Adrenal gland (tissue), 12 donors: ENCODE measurements around the gene PAPSS1. TPM values are rescaled to one million over a fixed set of nuclear protein-coding genes. Genes with fewer than 3 reads are reported as not detected.

Experiments used
- DNase-seq, 7 donors: peaks; one replicate each; pipeline ENCODE4 v3.0.0-alpha.2; 2019 to 2020
- H3K27ac ChIP-seq, 5 donors: fragments of 200-600 bp; sonication (generic) in 4 of 5; 1 replicate in 3 of 5; 2 replicates in 2 of 5; pipeline versions ENCODE4 v1.5.1 to v1.8.0; 2016 to 2020; ENCODE audit warnings: mild to moderate bottlenecking in 1 of 5
- H3K27me3 ChIP-seq: fragments of 200-600 bp; 2 replicates; pipeline ENCODE4 v1.8.0; 2021
- H3K36me3 ChIP-seq, 2 donors: fragments of 200-600 bp; replicated peaks in 1 of 2; 1 replicate in 1 of 2; 2 replicates in 1 of 2; pipeline versions ENCODE4 v1.5.1 to v1.8.0; 2018 to 2022
- H3K4me1 ChIP-seq, 2 donors: fragments of 200-600 bp; replicated peaks in 1 of 2; 1 replicate in 1 of 2; 2 replicates in 1 of 2; pipeline versions ENCODE4 v1.5.1 to v1.8.0; 2018 to 2021
- H3K4me3 ChIP-seq, 4 donors: fragments of 200-600 bp; sonication (generic) in 3 of 4; one replicate each; pipeline ENCODE4 v1.5.1; 2016 to 2018
- H3K9me3 ChIP-seq, 3 donors: fragments of 200-600 bp; sonication (generic) in 1 of 3; replicated peaks in 1 of 3; 1 replicate in 2 of 3; 2 replicates in 1 of 3; pipeline versions ENCODE4 v1.5.1 to v1.8.0; 2016 to 2021
- CTCF ChIP-seq, 6 experiments: fragments of 450-650 bp in 4 of 6; fragments of 200-600 bp in 2 of 6; sonication (generic) in 1 of 6; IDR thresholded peaks; 1 replicate in 5 of 6; 2 replicates in 1 of 6; pipeline versions ENCODE4 v1.5.1 to v1.8.0; 2016 to 2021; ENCODE audit warnings: antibody characterized with exemption in 6 of 6, mild to moderate bottlenecking in 2 of 6, moderate library complexity in 1 of 6
- POLR2A ChIP-seq, 2 donors: fragments of 450-650 bp; IDR thresholded peaks; one replicate each; pipeline ENCODE4 v1.6.1; 2017; ENCODE audit warnings: antibody characterized with exemption in 2 of 2, mild to moderate bottlenecking in 2 of 2, moderate library complexity in 1 of 2
- WGBS, 4 donors: extraction: QIAGEN DNeasy Blood & Tissue Kit in 2 of 4; methylation state at CpG; one replicate each; pipeline versions ENCODE4 v1.1.5 to v1.1.7; 2013 to 2017; 5-methylcytosine and 5-hydroxymethylcytosine counted together
- intact Hi-C, 2 donors: fragments of 100-400 bp; cut with DNase I; formaldehyde crosslinking; loops; one replicate each; pipeline versions ENCODE4 v1.14.1 to v1.15.0; 2022 to 2023
- polyA plus RNA-seq, 3 donors: library from polyadenylated mRNA; stranded (reverse); fragments of 200-250 nt in 2 of 3; fragments of 350-450 nt in 1 of 3; fragmentation: Illumina TruSeq in 1 of 3; extraction: RNeasy Lipid Tissue Mini Kit (QIAGEN cat#74804) in 1 of 3; gene quantifications; one replicate each; pipeline ENCODE4 v1.2.3, GENCODE V29; 2013 to 2014
- total RNA-seq, 9 donors: library from RNA; depleted of rRNA in 4 of 9; stranded (reverse); fragments of >200 nt in 4 of 9; fragments of 120-200 nt in 1 of 9; fragmentation: NEBNext Ultra II Directional in 1 of 9; extraction: Animal tissue kit (Norgen Biotek cat#: 25700) in 1 of 9; gene quantifications; one replicate each; pipeline versions ENCODE4 v1.1.0 to v1.2.4, GENCODE V29; 2013 to 2023
- donor health status: healthy with polysubstance abuse.
- donor health status: Bipolar disorder and iron deficiency.
- donor health status: DM: yes; HTN: yes; CAD: no.
- donor health status: DM: no; HTN: no; CAD: no.
- donor health status: DM: no; HTN: no; CAD: no.
- donor health status: DM: yes; HTN: yes; CAD: no.

The PAPSS1 gene
- total and polyA plus RNA-seq, 12 donors, result 13.1 to 22.6 (median 17.4) TPM

- H3K4me1 ChIP-seq, result peaks cover 0 to 4% of the 10 kb centered on the region in 2 donors
- no peak overlapping the region for H3K27ac ChIP-seq
- no peaks in the 10 kb centered on the region for H3K9me3 ChIP-seq
- intact Hi-C loops, result no loop called here
- TF ChIP-seq POLR2A (IDR thresholded peaks at IDR 0.05) (no peak), CTCF (IDR thresholded peaks at IDR 0.05) (no peak)
- H3K4me3 ChIP-seq, result no peak overlapping the region
- H3K27me3 ChIP-seq, result no peaks in the 10 kb centered on the region
- DNase-seq, result no peak
- peaks cover 0 to 3% of the 10 kb centered on the region in 2 donors for H3K36me3 ChIP-seq
These were observed 69.8 kb downstream of the PAPSS1 start for GRCh38 chr4:107650251-107650650.

GRCh38 chr4:107648178-107648991, 71.6 kb downstream of the PAPSS1 start:
- Histone ChIP-seq H3K27me3 (no peaks in the 10 kb centered on the region), H3K36me3 (peaks cover 0 to 10% of the 10 kb centered on the region in 2 donors), H3K9me3 (no peaks in the 10 kb centered on the region), H3K4me1 (no peaks in the 10 kb centered on the region), H3K4me3 (no peak overlapping the region), H3K27ac (no peak overlapping the region)
- TF ChIP-seq CTCF (IDR thresholded peaks at IDR 0.05), result no peak
- TF ChIP-seq POLR2A (IDR thresholded peaks at IDR 0.05), result no peak
- intact Hi-C loops, result no loop called here
- DNase-seq, result no peak
- 89 to 97% (median 94%) methylated on average over 8 of the region's 8 CpGs for WGBS, 4 donors

GRCh38 chr4:107647591-107647990, 72.4 kb downstream of the PAPSS1 start:
- H3K4me1 ChIP-seq, result no peaks in the 10 kb centered on the region
- H3K36me3 ChIP-seq, result peaks cover 0 to 7% of the 10 kb centered on the region in 2 donors
- no peak overlapping the region for H3K4me3 ChIP-seq
- H3K9me3 ChIP-seq, result no peaks in the 10 kb centered on the region
- WGBS, 4 donors, result 94 to 98% (median 96%) methylated on average over 4 of the region's 4 CpGs
- DNase-seq, result no peak
- intact Hi-C loops, result no loop called here
- H3K27me3 ChIP-seq, result no peaks in the 10 kb centered on the region
- TF ChIP-seq CTCF (IDR thresholded peaks at IDR 0.05) (no peak), POLR2A (IDR thresholded peaks at IDR 0.05) (no peak)
- no peak overlapping the region for H3K27ac ChIP-seq

- no peak for TF ChIP-seq CTCF (IDR thresholded peaks at IDR 0.05)
- Histone ChIP-seq H3K36me3 (peaks cover 0 to 7% of the 10 kb centered on the region in 2 donors), H3K27ac (no peak overlapping the region), H3K4me1 (no peaks in the 10 kb centered on the region), H3K9me3 (no peaks in the 10 kb centered on the region), H3K27me3 (no peaks in the 10 kb centered on the region), H3K4me3 (no peak overlapping the region)
- 94 to 97% (median 95%) methylated on average over 4 of the region's 4 CpGs for WGBS, 4 donors
- intact Hi-C loops, result no loop called here
- DNase-seq, result no peak
These were observed 74.4 kb downstream of the PAPSS1 start for GRCh38 chr4:107645604-107646003.
